B cell (primary cell): ENCODE results near the gene POLH. TPM values are rescaled to one million over a fixed set of nuclear protein-coding genes. Genes with fewer than 3 reads are reported as not detected.

Experiments
- ATAC-seq: fragments of 200-7000 bp; cut with Tn5 transposase; one replicate; pipeline ENCODE4 v1.10.0; 2021; ENCODE audit warnings: low read depth, mild to moderate bottlenecking, moderate number of reproducible peaks, moderate library complexity
- CTCF ChIA-PET: fragments of 350-600 bp; sonication (Branson Sonifier 250); formaldehyde crosslinking; loops from one replicate; lab custom pipeline; 2021; ENCODE audit warnings: antibody characterized with exemption, inconsistent platforms; lab: Charles Lee
- POLR2A ChIA-PET: fragments of 350-600 bp; sonication (Branson Sonifier 250); formaldehyde crosslinking; loops from one replicate; lab custom pipeline; 2021; ENCODE audit warnings: antibody characterized with exemption; lab: Charles Lee
- DNase-seq: peaks from one replicate; pipeline ENCODE4 v3.0.0; 2013
- H2AFZ ChIP-seq: 2 replicates; pipeline ENCODE4 v1.6.1; 2012; ENCODE audit warnings: mild to moderate bottlenecking, low read depth, low read length; ENCODE audit not compliant: insufficient read depth, poor library complexity, severe bottlenecking
- H3K27ac ChIP-seq, 2 donors: 1 replicate in 1 of 2; 2 replicates in 1 of 2; pipeline ENCODE4 v1.5.1; 2012 to 2013; ENCODE audit warnings: low read length in 2 of 2, mild to moderate bottlenecking in 2 of 2, moderate library complexity in 1 of 2
- H3K27me3 ChIP-seq, 4 experiments: fragments of 200-600 bp in 1 of 4; sonication (generic) in 1 of 4; replicated peaks in 1 of 4; 1 replicate in 2 of 4; 2 replicates in 2 of 4; pipeline versions ENCODE4 v1.6.1 to v1.7.0; 2013 to 2016; ENCODE audit warnings: low read length in 3 of 4, mild to moderate bottlenecking in 2 of 4, mixed read lengths in 1 of 4, moderate library complexity in 1 of 4; ENCODE audit not compliant: insufficient read depth in 4 of 4, control insufficient read depth in 3 of 4; ENCODE audit errors: control extremely low read depth in 1 of 4
- H3K36me3 ChIP-seq, 2 experiments: replicated peaks in 1 of 2; 1 replicate in 1 of 2; 2 replicates in 1 of 2; pipeline versions ENCODE4 v1.6.1 to v1.7.1; 2013; ENCODE audit warnings: low read length in 1 of 2; ENCODE audit not compliant: insufficient read depth in 2 of 2, control insufficient read depth in 1 of 2; ENCODE audit errors: control extremely low read depth in 1 of 2, extremely low read depth in 1 of 2
- H3K4me1 ChIP-seq, 2 donors: fragments of 200-600 bp in 1 of 2; sonication (generic) in 1 of 2; 1 replicate in 1 of 2; 2 replicates in 1 of 2; pipeline versions ENCODE4 v1.5.1 to v1.6.1; 2013 to 2017; ENCODE audit warnings: low read length in 2 of 2; ENCODE audit not compliant: control insufficient read depth in 2 of 2, insufficient read depth in 2 of 2
- H3K4me2 ChIP-seq: replicated peaks from 2 replicates; pipeline ENCODE3; 2012; ENCODE audit warnings: mild to moderate bottlenecking, low read depth, low read length; ENCODE audit not compliant: poor library complexity, severe bottlenecking
- H3K4me3 ChIP-seq, 5 experiments: fragments of 200-600 bp in 1 of 5; sonication (generic) in 1 of 5; 1 replicate in 3 of 5; 2 replicates in 2 of 5; pipeline versions ENCODE4 v1.5.1 to v1.7.0; 2011 to 2016; ENCODE audit warnings: low read length in 4 of 5, mild to moderate bottlenecking in 4 of 5, low read depth in 2 of 5, control low read depth in 1 of 5, moderate library complexity in 1 of 5; ENCODE audit not compliant: insufficient read depth in 1 of 5; ENCODE audit errors: control extremely low read depth in 1 of 5, extremely low read depth in 1 of 5
- H3K79me2 ChIP-seq: fragments of 200-600 bp; sonication (generic); one replicate; pipeline ENCODE4 v1.6.0; 2016; ENCODE audit warnings: low read length; ENCODE audit not compliant: control insufficient read depth, insufficient read depth
- H3K9ac ChIP-seq: fragments of 200-600 bp; sonication (generic); 2 replicates; pipeline ENCODE4 v1.6.1; 2017; ENCODE audit warnings: mild to moderate bottlenecking, low read length, moderate library complexity
- H3K9me3 ChIP-seq, 3 donors: one replicate each; pipeline versions ENCODE4 v1.6.1 to v1.7.1; 2013; ENCODE audit warnings: low read length in 2 of 3; ENCODE audit not compliant: control insufficient read depth in 2 of 3, insufficient read depth in 1 of 3; ENCODE audit errors: control extremely low read depth in 1 of 3
- H4K20me1 ChIP-seq: 2 replicates; pipeline ENCODE4 v1.6.0; 2012; ENCODE audit warnings: mild to moderate bottlenecking, low read length; ENCODE audit not compliant: insufficient read depth, control insufficient read depth, poor library complexity, severe bottlenecking
- H3K27ac Mint-ChIP-seq: one replicate; pipeline ENCODE4 v1.8.0; 2021; ENCODE audit warnings: mixed read lengths
- H3K27me3 Mint-ChIP-seq: one replicate; pipeline ENCODE4 v1.8.0; 2021; ENCODE audit warnings: mixed read lengths
- H3K4me1 Mint-ChIP-seq: one replicate; pipeline ENCODE4 v1.8.0; 2021; ENCODE audit warnings: mixed read lengths
- H3K4me3 Mint-ChIP-seq: one replicate; pipeline ENCODE4 v1.8.0; 2021; ENCODE audit warnings: mixed read lengths
- H3K9me3 Mint-ChIP-seq: one replicate; pipeline ENCODE4 v1.8.0; 2022; ENCODE audit warnings: mixed read lengths; ENCODE audit not compliant: insufficient read depth
- EZH2 ChIP-seq: IDR thresholded peaks from 2 replicates; pipeline ENCODE4 v1.6.1; 2012; ENCODE audit warnings: borderline replicate concordance, low read depth, mild to moderate bottlenecking, moderate library complexity, low read length; ENCODE audit not compliant: insufficient read depth, poor library complexity, severe bottlenecking
- WGBS: methylation state at CpG from one replicate; pipeline ENCODE4 v1.1.5; 2013; ENCODE audit warnings: missing lambda C conversion rate; ENCODE audit not compliant: insufficient coverage; 5-methylcytosine and 5-hydroxymethylcytosine counted together
- intact Hi-C: fragments of 100-400 bp; cut with micrococcal nuclease; formaldehyde crosslinking; loops from one replicate; pipeline ENCODE4 v1.10.0; 2022
- polyA minus RNA-seq: library from RNA; depleted of rRNA, polyadenylated mRNA; stranded (reverse); fragments of >200 nt; gene quantifications from 2 replicates; pipeline ENCODE4 v1.2.3, GENCODE V29; 2012
- polyA plus RNA-seq: library from polyadenylated mRNA; depleted of rRNA; stranded (reverse); fragments of >200 nt; gene quantifications from 2 replicates; pipeline ENCODE4 v1.2.3, GENCODE V29; 2012
- total RNA-seq, 2 donors: library from RNA; stranded (reverse); fragments of 120-200 nt in 1 of 2; gene quantifications; 1 replicate in 1 of 2; 2 replicates in 1 of 2; pipeline versions ENCODE4 v1.2.3 to v1.2.4, GENCODE V29; 2013 to 2022
- TF ChIP-seq, protein P1 (sequence below): fragments of 200-600 bp; IDR thresholded peaks from one replicate; pipeline ENCODE4 v1.8.0; 2022; ENCODE audit warnings: antibody characterized with exemption, mild to moderate bottlenecking

POLH gene
- 24.8 and 26.4 TPM in 2 replicates for total RNA-seq
- 26.7 TPM for total RNA-seq (2013)
- 8.9 and 14.7 TPM in 2 replicates for polyA plus RNA-seq
- 16.6 and 18.5 TPM in 2 replicates for polyA minus RNA-seq

DNA sequence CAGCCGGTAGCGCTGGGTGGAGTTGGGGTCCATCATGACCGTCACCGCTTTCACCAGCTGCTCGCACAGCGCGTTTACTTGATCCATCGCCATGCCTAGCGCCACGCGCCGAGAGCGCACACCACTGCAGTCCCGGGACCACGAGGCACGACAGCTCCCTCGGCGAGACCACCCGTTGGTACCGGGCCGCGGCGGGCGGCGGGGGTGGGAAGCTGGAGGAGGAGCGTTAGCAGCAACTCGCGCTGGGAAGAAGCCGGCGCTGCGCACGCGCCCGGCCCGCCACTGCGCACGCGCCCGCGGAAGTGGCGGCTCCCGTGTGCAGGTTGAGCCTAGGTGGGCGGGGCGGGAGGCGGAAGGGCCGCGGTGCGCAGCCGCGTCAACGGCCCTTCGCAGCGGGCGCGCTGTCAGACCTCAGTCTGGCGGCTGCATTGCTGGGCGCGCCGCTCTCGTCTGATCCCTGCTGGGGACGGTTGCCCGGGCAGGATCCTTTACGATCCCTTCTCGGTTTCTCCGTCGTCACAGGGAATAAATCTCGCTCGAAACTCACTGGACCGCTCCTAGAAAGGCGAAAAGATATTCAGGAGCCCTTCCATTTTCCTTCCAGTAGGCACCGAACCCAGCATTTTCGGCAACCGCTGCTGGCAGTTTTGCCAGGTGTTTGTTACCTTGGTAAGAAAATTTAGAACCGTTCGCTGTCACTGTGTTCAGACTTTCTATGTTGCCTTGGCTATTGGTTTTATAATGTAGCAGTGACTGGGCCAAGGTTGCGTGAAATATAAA is at the start of gene POLH, which contains the start of gene XPO5:
TSS of gene POLH (plus strand) at position 414 of the 780 bp plus-strand sequence. CDS start 6,135 bp downstream, outside the sequence.
TSS of gene XPO5 (minus strand) at position 267 of the 780 bp plus-strand sequence. CDS start at position 93, 174 bp downstream.
- peak within 1 kb of the TSS; percentile 81 to 99 (median 98) for H3K4me3 ChIP-seq
- peaks cover 28 to 40% of the 10 kb centered on the region in 2 donors for H3K4me1 ChIP-seq
- Mint-ChIP-seq H3K27me3 (no peaks in the 10 kb centered on the region), H3K27ac (peak within 1 kb of the TSS; percentile 91), H3K4me3 (peak within 1 kb of the TSS; percentile 94), H3K4me1 (peaks cover 36% of the 10 kb centered on the region), H3K9me3 (no peaks in the 10 kb centered on the region)
- no peaks in the 10 kb centered on the region for H3K27me3 ChIP-seq
- H3K27ac ChIP-seq, result peak within 1 kb of the TSS; percentile 49 to 80
- ChIA-PET POLR2A (interaction anchor here (0.6 to 1.0 kb wide), 3 partner anchors 54 to 681 kb away, joined by 3 to 4 read pairs (median 4); partner anchors contain the start of gene DLK2), CTCF (interaction anchor here (1.0 to 1.9 kb wide), 3 partner anchors 15 to 54 kb away, joined by 3 to 5 read pairs (median 5); no protein-coding TSS in a partner anchor)
- H3K79me2 ChIP-seq, result peaks cover 59% of the 10 kb centered on the region
- no peak for TF ChIP-seq EZH2
- TF ChIP-seq, protein P1, sequence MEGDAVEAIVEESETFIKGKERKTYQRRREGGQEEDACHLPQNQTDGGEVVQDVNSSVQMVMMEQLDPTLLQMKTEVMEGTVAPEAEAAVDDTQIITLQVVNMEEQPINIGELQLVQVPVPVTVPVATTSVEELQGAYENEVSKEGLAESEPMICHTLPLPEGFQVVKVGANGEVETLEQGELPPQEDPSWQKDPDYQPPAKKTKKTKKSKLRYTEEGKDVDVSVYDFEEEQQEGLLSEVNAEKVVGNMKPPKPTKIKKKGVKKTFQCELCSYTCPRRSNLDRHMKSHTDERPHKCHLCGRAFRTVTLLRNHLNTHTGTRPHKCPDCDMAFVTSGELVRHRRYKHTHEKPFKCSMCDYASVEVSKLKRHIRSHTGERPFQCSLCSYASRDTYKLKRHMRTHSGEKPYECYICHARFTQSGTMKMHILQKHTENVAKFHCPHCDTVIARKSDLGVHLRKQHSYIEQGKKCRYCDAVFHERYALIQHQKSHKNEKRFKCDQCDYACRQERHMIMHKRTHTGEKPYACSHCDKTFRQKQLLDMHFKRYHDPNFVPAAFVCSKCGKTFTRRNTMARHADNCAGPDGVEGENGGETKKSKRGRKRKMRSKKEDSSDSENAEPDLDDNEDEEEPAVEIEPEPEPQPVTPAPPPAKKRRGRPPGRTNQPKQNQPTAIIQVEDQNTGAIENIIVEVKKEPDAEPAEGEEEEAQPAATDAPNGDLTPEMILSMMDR, result no peak
- WGBS, result under 1% methylated on average over 75 of the region's 76 CpGs
- peaks cover 6% of the 10 kb centered on the region for H4K20me1 ChIP-seq
- no peaks in the 10 kb centered on the region for H3K9me3 ChIP-seq
- H2AFZ ChIP-seq, result peak within 1 kb of the TSS; percentile 95
- H3K36me3 ChIP-seq, result peaks cover 2 to 17% of the 10 kb centered on the region in 2 experiments
- H3K4me2 ChIP-seq, result peak within 1 kb of the TSS; percentile 80
- intact Hi-C loops, result loop anchor here (2.0 to 5.0 kb wide), 6 partner anchors 53 to 551 kb away; partner anchors contain the start of genes GTPBP2, MRPL14, POLR1C and SRF
- peak; percentile 95 for DNase-seq
- H3K9ac ChIP-seq, result peak within 1 kb of the TSS; percentile 80
- peak; percentile 94 for ATAC-seq
